Gastroesophageal sphincter (tissue), 4 donors: ENCODE data around the gene EHD3. TPM values are rescaled to one million over a fixed set of nuclear protein-coding genes. Genes with fewer than 3 reads are reported as not detected.

Experiments
- ATAC-seq: fragments of 150-250 bp; one replicate; pipeline ENCODE4 v1.9.1; 2016; ENCODE audit warnings: mild to moderate bottlenecking, moderate library complexity
- H3K27ac ChIP-seq, 4 donors: fragments of 200-600 bp; sonication (generic) in 3 of 4; 1 replicate in 3 of 4; 2 replicates in 1 of 4; pipeline ENCODE4 v1.5.1; 2016 to 2019
- H3K27me3 ChIP-seq: fragments of 200-600 bp; sonication (generic); one replicate; pipeline ENCODE4 v1.5.1; 2019
- H3K36me3 ChIP-seq, 2 donors: fragments of 200-600 bp; sonication (generic); one replicate each; pipeline ENCODE4 v1.5.1; 2019; ENCODE audit warnings: control low read depth in 1 of 2
- H3K4me1 ChIP-seq, 3 donors: fragments of 200-600 bp; sonication (generic); 1 replicate in 2 of 3; 2 replicates in 1 of 3; pipeline ENCODE4 v1.5.1; 2016 to 2019; ENCODE audit warnings: control low read depth in 2 of 3
- H3K4me3 ChIP-seq, 2 donors: fragments of 200-600 bp; sonication (generic); one replicate each; pipeline ENCODE4 v1.5.1; 2019; ENCODE audit warnings: mild to moderate bottlenecking in 1 of 2, moderate library complexity in 1 of 2
- H3K9me3 ChIP-seq, 3 donors: fragments of 200-600 bp; sonication (generic); one replicate each; pipeline ENCODE4 v1.5.1; 2017 to 2019; ENCODE audit warnings: control low read depth in 2 of 3
- CTCF ChIP-seq, 4 experiments: fragments of 200-600 bp in 2 of 4; fragments of 450-650 bp in 2 of 4; sonication (generic) in 1 of 4; IDR thresholded peaks; one replicate each; pipeline ENCODE4 v1.5.1; 2017 to 2019; ENCODE audit warnings: antibody characterized with exemption in 4 of 4, mild to moderate bottlenecking in 2 of 4, moderate library complexity in 2 of 4
- EP300 ChIP-seq: sonication (generic); formaldehyde crosslinking; IDR thresholded peaks from one replicate; pipeline ENCODE4 v1.6.1; 2017; ENCODE audit warnings: antibody characterized with exemption, mild to moderate bottlenecking
- POLR2A ChIP-seq, 2 donors: fragments of 450-650 bp; IDR thresholded peaks; one replicate each; pipeline ENCODE4 v1.6.1; 2017; ENCODE audit warnings: antibody characterized with exemption in 2 of 2, mild to moderate bottlenecking in 2 of 2, moderate library complexity in 1 of 2
- POLR2AphosphoS5 ChIP-seq: sonication (generic); formaldehyde crosslinking; IDR thresholded peaks from one replicate; pipeline ENCODE4 v1.6.1; 2017; ENCODE audit warnings: antibody characterized with exemption
- WGBS, 2 donors: methylation state at CpG; one replicate each; pipeline ENCODE4 v1.1.5; 2018; ENCODE audit warnings: low coverage in 1 of 2; 5-methylcytosine and 5-hydroxymethylcytosine counted together
- small RNA-seq, 4 donors: library from RNA; depleted of rRNA; stranded (forward); fragments of <200 nt; gene quantifications; one replicate each; pipeline ENCODE3, GENCODE V24; 2016
- total RNA-seq, 4 donors: library from RNA; depleted of rRNA; stranded (reverse); fragments of >200 nt; gene quantifications; one replicate each; pipeline ENCODE4 v1.1.0, GENCODE V29; 2016

EHD3 gene
- total RNA-seq, 4 donors from 2014 or later: 3.8 to 8.4 (median 4.9) TPM

GRCh38 chr2:31304816-31305215, 70.9 kb downstream of the EHD3 start:
- H3K9me3 ChIP-seq: peaks cover 0 to 4% (median 0%) of the 10 kb centered on the region in 3 donors
- ATAC-seq: no peak
- no peak overlapping the region for H3K4me3 ChIP-seq
- no peak for TF ChIP-seq EP300
- TF ChIP-seq POLR2AphosphoS5: no peak
- TF ChIP-seq POLR2A (IDR thresholded peaks at IDR 0.05): no peak
- H3K27me3 ChIP-seq: no peaks in the 10 kb centered on the region
- WGBS, 2 donors: 40 to 100% methylated on average over 1 of the region's 2 CpGs
- no peaks in the 10 kb centered on the region for H3K36me3 ChIP-seq
- no peak overlapping the region for H3K27ac ChIP-seq
- H3K4me1 ChIP-seq: peaks cover 0 to 18% (median 0%) of the 10 kb centered on the region in 3 donors

- H3K27me3 ChIP-seq: no peaks in the 10 kb centered on the region
- peaks cover 0 to 4% (median 0%) of the 10 kb centered on the region in 3 donors for H3K9me3 ChIP-seq
- TF ChIP-seq EP300: no peak
- no peak for TF ChIP-seq POLR2AphosphoS5
- TF ChIP-seq POLR2A (IDR thresholded peaks at IDR 0.05): no peak
- no peak for TF ChIP-seq CTCF (IDR thresholded peaks at IDR 0.05)
- no peak overlapping the region for H3K27ac ChIP-seq
- no peak overlapping the region for H3K4me3 ChIP-seq
- no peak for ATAC-seq
- H3K36me3 ChIP-seq: no peaks in the 10 kb centered on the region
- no peaks in the 10 kb centered on the region for H3K4me1 ChIP-seq
- WGBS, 2 donors: 92 to 94% methylated on average over 3 of the region's 3 CpGs
Measured at GRCh38 chr2:31312898-31313297, 78.9 kb downstream of the EHD3 start.

GRCh38 chr2:31314761-31315160, 80.8 kb downstream of the EHD3 start:
- WGBS, 2 donors: 86 to 90% methylated on average over 1 to 2 of the region's 2 CpGs

GRCh38 chr2:31317396-31317795, 83.4 kb downstream of the EHD3 start:
- no peaks in the 10 kb centered on the region for H3K9me3 ChIP-seq
- H3K4me1 ChIP-seq: peaks cover 0 to 17% (median 0%) of the 10 kb centered on the region in 3 donors
- TF ChIP-seq POLR2A (IDR thresholded peaks at IDR 0.05) (no peak), EP300 (no peak), CTCF (IDR thresholded peaks at IDR 0.05) (no peak), POLR2AphosphoS5 (no peak)
- no peaks in the 10 kb centered on the region for H3K36me3 ChIP-seq
- WGBS, 2 donors: 50 to 52% methylated on average over 2 to 3 of the region's 3 CpGs
- no peak overlapping the region for H3K4me3 ChIP-seq
- H3K27me3 ChIP-seq: no peaks in the 10 kb centered on the region
- no peak for ATAC-seq
- H3K27ac ChIP-seq: no peak overlapping the region

More at GRCh38 chr2:31314761-31315160, 80.8 kb downstream of the EHD3 start:
- TF ChIP-seq POLR2A (IDR thresholded peaks at IDR 0.05): no peak
- TF ChIP-seq CTCF (IDR thresholded peaks at IDR 0.05): no peak
- no peak overlapping the region for H3K27ac ChIP-seq
- peaks cover 0 to 11% (median 0%) of the 10 kb centered on the region in 3 donors for H3K4me1 ChIP-seq
- H3K4me3 ChIP-seq: no peak overlapping the region
- H3K27me3 ChIP-seq: no peaks in the 10 kb centered on the region
- no peaks in the 10 kb centered on the region for H3K36me3 ChIP-seq
- peaks cover 0 to under 1% (median 0%) of the 10 kb centered on the region in 3 donors for H3K9me3 ChIP-seq
- no peak for ATAC-seq

- Histone ChIP-seq H3K27ac (peak overlapping the region in 3 of 4 donors; percentile 17 to 56 (median 24)), H3K27me3 (no peaks in the 10 kb centered on the region), H3K36me3 (no peaks in the 10 kb centered on the region), H3K4me1 (peaks cover 0 to 17% (median 0%) of the 10 kb centered on the region in 3 donors), H3K4me3 (no peak overlapping the region), H3K9me3 (no peaks in the 10 kb centered on the region)
- 75 to 87% methylated on average over 4 of the region's 11 CpGs for WGBS, 2 donors
- TF ChIP-seq POLR2A (IDR thresholded peaks at IDR 0.05): no peak
- no peak for TF ChIP-seq EP300
- no peak for TF ChIP-seq POLR2AphosphoS5
- no peak for TF ChIP-seq CTCF (IDR thresholded peaks at IDR 0.05)
- ATAC-seq: peak; percentile 69
Measured at GRCh38 chr2:31318361-31319336, 84.7 kb downstream of the EHD3 start.

Small RNA genes within 50 kb of the gene (small RNA-seq; reads per million reads assigned to genes)
- gene RNA5SP90: 0 reads per million in 4 donors

Other genes starting within 250 kb of the EHD3 start
- gene GALNT14, start 95.7 kb upstream of the EHD3 start, total RNA-seq: under 1 TPM in 3 of 4 donors, not detected in 1; 0.15 to 0.62 (median 0.35) TPM
- 1 to 10 TPM in 2 of 4 donors, under 1 TPM in 2; 0.19 to 8.3 (median 1.1) TPM for gene CAPN14, start 16.6 kb upstream of the EHD3 start, total RNA-seq
- gene XDH, start 180.6 kb downstream of the EHD3 start, total RNA-seq: 1 to 10 TPM in 1 of 4 donors, under 1 TPM in 2, not detected in 1; under 0.01 to 2.8 (median 0.08) TPM